Measurements from ENCODE around the gene SEMA5B. TPM values are rescaled to one million over a fixed set of nuclear protein-coding genes. Genes with fewer than 3 reads are reported as not detected.

The SEMA5B gene
- total and polyA plus RNA-seq, 8 donors: 0.61 to 9.0 (median 6.4) TPM

- no peak for DNase-seq
- Histone ChIP-seq H3K4me1 (no peaks in the 10 kb centered on the region), H3K27me3 (peaks cover 0 to 20% of the 10 kb centered on the region in 2 donors), H3K36me3 (no peaks in the 10 kb centered on the region), H3K9me3 (no peaks in the 10 kb centered on the region), H3K4me3 (no peak overlapping the region), H3K27ac (no peak overlapping the region)
- intact Hi-C loops (cut with DNase I): no loop called here
- no peak for TF ChIP-seq CTCF (IDR thresholded peaks at IDR 0.05)
- ATAC-seq: no peak
Measured at GRCh38 chr3:122993124-122993978, 34.2 kb downstream of the SEMA5B start.

DNA sequence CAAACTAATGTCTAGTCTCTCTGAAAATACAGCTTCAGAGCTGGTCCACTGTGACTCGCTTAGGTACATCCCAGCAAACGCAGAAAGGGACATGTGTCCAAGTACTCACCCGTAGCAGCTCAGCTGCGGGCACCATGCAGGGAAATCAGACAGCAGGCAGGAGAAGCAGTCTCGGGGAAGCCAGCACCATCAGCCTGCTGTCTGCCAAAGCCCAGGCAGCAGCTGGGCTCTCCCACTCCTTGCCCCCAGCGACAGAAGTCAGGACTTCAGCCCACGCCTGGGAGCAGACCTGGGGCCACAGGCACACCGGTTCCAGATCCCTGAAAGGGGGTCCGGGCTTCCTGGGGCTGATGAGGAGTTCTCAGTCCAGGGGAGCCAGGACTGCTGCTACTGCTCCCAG lies 34.9 kb downstream of the SEMA5B start:
- Histone ChIP-seq H3K27ac (no peak overlapping the region), H3K36me3 (no peaks in the 10 kb centered on the region), H3K4me1 (no peaks in the 10 kb centered on the region), H3K27me3 (peaks cover 0 to 26% of the 10 kb centered on the region in 2 donors), H3K4me3 (no peak overlapping the region), H3K9me3 (no peaks in the 10 kb centered on the region)
- intact Hi-C loops (cut with DNase I): no loop called here
- no peak for TF ChIP-seq CTCF (IDR thresholded peaks at IDR 0.05)
- no peak for DNase-seq
- no peak for ATAC-seq

DNA sequence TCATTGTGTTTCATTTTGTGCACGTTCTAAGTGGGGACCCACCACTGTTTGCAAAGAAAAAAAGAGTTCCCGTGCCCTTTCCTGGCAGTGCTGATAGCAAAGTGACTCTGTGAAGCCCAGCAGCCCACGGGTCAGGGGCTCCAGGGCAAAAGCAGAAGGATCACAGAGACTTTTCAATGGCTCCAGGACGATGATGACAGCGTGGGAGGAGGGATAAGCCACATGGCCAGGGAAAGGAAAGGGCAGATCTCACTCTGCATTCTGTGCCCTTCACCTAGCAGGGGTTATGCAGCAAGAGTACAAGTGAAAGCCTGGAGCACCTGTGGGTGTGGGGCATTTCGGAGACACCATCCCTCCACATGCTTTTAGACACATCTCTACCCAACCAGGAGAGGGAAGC lies 35.4 kb downstream of the SEMA5B start:
- Histone ChIP-seq H3K4me1 (no peaks in the 10 kb centered on the region), H3K4me3 (no peak overlapping the region), H3K36me3 (no peaks in the 10 kb centered on the region), H3K27ac (no peak overlapping the region), H3K27me3 (peaks cover 0 to 29% of the 10 kb centered on the region in 2 donors), H3K9me3 (no peaks in the 10 kb centered on the region)
- no peak for ATAC-seq
- DNase-seq: no peak
- intact Hi-C loops (cut with DNase I): no loop called here
- TF ChIP-seq CTCF (IDR thresholded peaks at IDR 0.05): no peak

DNA sequence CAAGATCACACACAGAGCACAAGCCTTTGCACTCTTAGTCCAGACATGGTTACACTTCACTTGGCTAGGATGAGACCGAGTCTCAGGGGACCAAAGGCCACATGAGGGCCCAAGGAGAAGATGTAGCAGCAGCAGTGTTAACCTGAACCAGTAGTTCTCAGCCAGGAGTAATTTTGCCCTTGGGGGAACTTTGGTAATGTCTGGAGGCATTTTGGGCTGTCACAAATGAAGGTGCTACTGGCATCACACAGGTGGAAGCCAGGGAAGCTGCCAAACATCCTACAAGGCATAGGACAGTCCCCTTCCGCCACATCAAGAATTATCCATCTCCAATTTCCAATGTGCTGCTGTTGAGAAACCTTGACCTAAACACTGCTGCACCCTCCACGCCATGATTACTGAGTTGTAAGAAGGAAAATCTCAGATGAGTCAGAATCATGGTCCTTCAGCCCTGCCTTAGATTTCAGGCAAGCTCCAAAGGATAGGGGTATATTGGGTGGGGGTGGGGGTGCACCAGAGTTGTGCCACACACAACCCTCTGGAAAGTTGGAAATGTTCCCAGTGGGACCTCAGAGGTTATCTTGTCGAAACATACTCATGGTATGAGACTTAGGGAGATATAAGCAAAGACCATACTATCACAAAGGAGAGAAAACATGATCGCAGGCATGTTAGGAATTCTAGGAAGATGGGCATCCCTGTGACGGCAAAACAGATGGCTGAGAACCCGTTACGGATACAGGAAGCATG lies 36.2 kb downstream of the SEMA5B start:
- Histone ChIP-seq H3K27me3 (peaks cover 0 to 29% of the 10 kb centered on the region in 2 donors), H3K27ac (no peak overlapping the region), H3K36me3 (no peaks in the 10 kb centered on the region), H3K4me1 (no peaks in the 10 kb centered on the region), H3K4me3 (no peak overlapping the region), H3K9me3 (no peaks in the 10 kb centered on the region)
- intact Hi-C loops (cut with DNase I): no loop called here
- no peak for TF ChIP-seq CTCF (IDR thresholded peaks at IDR 0.05)
- DNase-seq: no peak
- no peak for ATAC-seq

Measured in left lung (tissue), 10 donors.